AML-193 (cell line): Measurements from ENCODE around the gene CTNNBL1.

Experiments
- DNase-seq, 2 experiments: peaks; one replicate each; lab custom pipeline; 2025; lab: John Stamatoyannopoulos, UW

CTNNBL1 gene

GRCh38 chr20:37742131-37742530 lies 48.3 kb downstream of the CTNNBL1 start:
- DNase-seq, result no peak

- no peak for DNase-seq
Observed at GRCh38 chr20:37744347-37744746, 50.5 kb downstream of the CTNNBL1 start.

GRCh38 chr20:37745553-37745952 lies 51.7 kb downstream of the CTNNBL1 start:
- no peak for DNase-seq

- DNase-seq, result no peak
Observed at GRCh38 chr20:37748015-37748414, 54.2 kb downstream of the CTNNBL1 start.

- no peak for DNase-seq
Observed at GRCh38 chr20:37749218-37749617, 55.4 kb downstream of the CTNNBL1 start.

GRCh38 chr20:37749620-37750403 lies 56.0 kb downstream of the CTNNBL1 start:
- DNase-seq, result no peak

GRCh38 chr20:37755665-37756064 lies 61.8 kb downstream of the CTNNBL1 start:
- DNase-seq, result no peak

- DNase-seq, result no peak
Observed at GRCh38 chr20:37756234-37756633, 62.4 kb downstream of the CTNNBL1 start.

GRCh38 chr20:37757550-37757949 lies 63.7 kb downstream of the CTNNBL1 start:
- DNase-seq, result no peak

GRCh38 chr20:37758332-37758731 lies 64.5 kb downstream of the CTNNBL1 start:
- DNase-seq, result no peak

- DNase-seq, result no peak
Observed at GRCh38 chr20:37759052-37759553, 65.3 kb downstream of the CTNNBL1 start.

GRCh38 chr20:37759761-37760209 lies 66.0 kb downstream of the CTNNBL1 start:
- no peak for DNase-seq

- no peak for DNase-seq
Observed at GRCh38 chr20:37760322-37760721, 66.5 kb downstream of the CTNNBL1 start.

- no peak for DNase-seq
Observed at GRCh38 chr20:37762716-37763485, 69.1 kb downstream of the CTNNBL1 start.

GRCh38 chr20:37764333-37764935 lies 70.6 kb downstream of the CTNNBL1 start:
- DNase-seq, result no peak

- DNase-seq, result no peak
Observed at GRCh38 chr20:37770908-37771307, 77.1 kb downstream of the CTNNBL1 start.

GRCh38 chr20:37773291-37773826 lies 79.5 kb downstream of the CTNNBL1 start:
- DNase-seq, result no peak

GRCh38 chr20:37774156-37774555 lies 80.3 kb downstream of the CTNNBL1 start:
- DNase-seq, result no peak

GRCh38 chr20:37775200-37775599 lies 81.4 kb downstream of the CTNNBL1 start:
- no peak for DNase-seq

- DNase-seq, result no peak
Observed at GRCh38 chr20:37776049-37776448, 82.2 kb downstream of the CTNNBL1 start.

GRCh38 chr20:37776526-37776925 lies 82.7 kb downstream of the CTNNBL1 start:
- no peak for DNase-seq
